Measurements from ENCODE around the gene MADD.

DNA sequence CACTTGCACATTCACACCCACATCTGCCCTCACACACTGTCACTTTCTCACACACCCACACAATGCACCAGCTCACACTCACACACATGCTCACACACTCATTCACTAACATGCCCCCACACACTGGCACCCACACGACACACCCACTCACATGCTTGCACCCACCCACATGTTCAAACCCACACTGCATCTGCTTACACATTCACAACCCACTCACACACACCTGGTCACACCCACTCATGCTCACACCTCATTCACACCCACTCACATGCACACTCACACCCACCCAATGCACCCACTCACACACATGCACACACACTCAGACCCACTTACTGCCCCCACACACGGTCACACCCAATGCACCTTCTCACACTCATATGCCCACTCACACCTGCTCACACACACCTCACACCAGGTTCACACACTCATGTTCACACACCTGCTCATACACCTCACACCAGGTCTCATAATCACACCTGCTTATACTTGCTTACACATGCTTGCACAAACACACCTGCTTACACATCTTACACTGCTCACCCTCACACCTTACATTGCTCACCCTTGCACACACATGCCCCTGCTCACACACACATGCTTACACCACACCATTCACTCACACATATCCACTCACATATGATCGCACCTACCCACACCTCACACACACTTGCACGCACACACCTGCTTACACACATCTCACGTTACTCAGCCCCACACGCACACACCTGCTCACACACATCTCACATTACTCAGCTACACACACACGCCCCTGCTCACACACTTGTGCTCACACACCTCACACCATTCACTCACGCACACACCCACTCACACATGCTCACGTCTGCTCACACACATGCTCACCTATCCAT, 86.4 kb downstream of the MADD start:
- no peak for TF ChIP-seq POLR2A (IDR thresholded peaks at IDR 0.05)
- TF ChIP-seq, protein P1, sequence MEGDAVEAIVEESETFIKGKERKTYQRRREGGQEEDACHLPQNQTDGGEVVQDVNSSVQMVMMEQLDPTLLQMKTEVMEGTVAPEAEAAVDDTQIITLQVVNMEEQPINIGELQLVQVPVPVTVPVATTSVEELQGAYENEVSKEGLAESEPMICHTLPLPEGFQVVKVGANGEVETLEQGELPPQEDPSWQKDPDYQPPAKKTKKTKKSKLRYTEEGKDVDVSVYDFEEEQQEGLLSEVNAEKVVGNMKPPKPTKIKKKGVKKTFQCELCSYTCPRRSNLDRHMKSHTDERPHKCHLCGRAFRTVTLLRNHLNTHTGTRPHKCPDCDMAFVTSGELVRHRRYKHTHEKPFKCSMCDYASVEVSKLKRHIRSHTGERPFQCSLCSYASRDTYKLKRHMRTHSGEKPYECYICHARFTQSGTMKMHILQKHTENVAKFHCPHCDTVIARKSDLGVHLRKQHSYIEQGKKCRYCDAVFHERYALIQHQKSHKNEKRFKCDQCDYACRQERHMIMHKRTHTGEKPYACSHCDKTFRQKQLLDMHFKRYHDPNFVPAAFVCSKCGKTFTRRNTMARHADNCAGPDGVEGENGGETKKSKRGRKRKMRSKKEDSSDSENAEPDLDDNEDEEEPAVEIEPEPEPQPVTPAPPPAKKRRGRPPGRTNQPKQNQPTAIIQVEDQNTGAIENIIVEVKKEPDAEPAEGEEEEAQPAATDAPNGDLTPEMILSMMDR (IDR thresholded peaks at IDR 0.05) = no peak
